CD4-positive, alpha-beta T cell treated with Interferon gamma for 1 hour (primary cell): Measurements from ENCODE around the gene ZDHHC13.

Source experiments
- DNase-seq: peaks from one replicate; pipeline ENCODE4 v3.0.0-alpha.2; 2020

Gene ZDHHC13, protein sequence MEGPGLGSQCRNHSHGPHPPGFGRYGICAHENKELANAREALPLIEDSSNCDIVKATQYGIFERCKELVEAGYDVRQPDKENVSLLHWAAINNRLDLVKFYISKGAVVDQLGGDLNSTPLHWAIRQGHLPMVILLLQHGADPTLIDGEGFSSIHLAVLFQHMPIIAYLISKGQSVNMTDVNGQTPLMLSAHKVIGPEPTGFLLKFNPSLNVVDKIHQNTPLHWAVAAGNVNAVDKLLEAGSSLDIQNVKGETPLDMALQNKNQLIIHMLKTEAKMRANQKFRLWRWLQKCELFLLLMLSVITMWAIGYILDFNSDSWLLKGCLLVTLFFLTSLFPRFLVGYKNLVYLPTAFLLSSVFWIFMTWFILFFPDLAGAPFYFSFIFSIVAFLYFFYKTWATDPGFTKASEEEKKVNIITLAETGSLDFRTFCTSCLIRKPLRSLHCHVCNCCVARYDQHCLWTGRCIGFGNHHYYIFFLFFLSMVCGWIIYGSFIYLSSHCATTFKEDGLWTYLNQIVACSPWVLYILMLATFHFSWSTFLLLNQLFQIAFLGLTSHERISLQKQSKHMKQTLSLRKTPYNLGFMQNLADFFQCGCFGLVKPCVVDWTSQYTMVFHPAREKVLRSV

DNA sequence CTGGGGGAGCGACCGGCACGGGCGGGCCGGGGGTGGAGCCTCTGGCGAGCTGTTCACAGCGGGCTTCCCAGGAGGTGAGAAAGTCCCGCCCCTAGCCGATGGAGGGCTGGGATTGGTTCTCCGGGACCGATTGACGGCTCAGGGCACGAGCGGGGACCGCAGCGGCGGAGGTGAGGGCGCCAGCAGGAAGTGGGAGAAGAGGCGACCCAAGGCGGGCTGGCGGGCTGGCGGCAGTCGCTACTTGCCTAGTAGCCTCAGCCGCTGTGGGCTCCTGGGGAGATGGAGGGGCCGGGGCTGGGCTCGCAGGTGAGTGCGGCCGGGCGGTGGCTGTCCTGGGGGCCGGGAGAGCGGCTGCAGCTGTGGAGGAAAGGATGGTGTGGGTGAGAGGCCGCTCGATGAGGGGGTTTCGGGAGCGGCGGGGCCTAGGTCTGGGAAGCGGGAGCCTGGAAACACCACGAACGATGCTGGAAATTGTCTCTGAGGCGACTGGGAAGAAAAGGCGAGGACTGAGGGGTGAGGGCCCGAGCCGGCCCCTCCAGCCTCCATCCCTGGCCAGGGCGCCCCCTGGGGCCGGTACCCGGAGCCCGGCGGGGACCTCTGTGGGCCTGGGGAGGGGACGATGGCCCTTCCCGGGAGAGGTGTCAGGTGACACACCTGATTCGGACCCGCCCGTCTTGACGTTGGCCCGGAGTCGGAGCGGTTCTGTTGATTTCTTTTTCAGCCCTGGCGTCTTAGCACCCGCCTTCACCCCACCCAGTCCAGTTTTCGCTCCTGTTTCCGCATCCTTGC, at the start of gene ZDHHC13:
Gene ZDHHC13 (plus strand): TSS at position 198 of the 789 bp plus-strand sequence. CDS start 82 bp downstream, at position 280.
- DNase-seq: peak; percentile 92

DNA sequence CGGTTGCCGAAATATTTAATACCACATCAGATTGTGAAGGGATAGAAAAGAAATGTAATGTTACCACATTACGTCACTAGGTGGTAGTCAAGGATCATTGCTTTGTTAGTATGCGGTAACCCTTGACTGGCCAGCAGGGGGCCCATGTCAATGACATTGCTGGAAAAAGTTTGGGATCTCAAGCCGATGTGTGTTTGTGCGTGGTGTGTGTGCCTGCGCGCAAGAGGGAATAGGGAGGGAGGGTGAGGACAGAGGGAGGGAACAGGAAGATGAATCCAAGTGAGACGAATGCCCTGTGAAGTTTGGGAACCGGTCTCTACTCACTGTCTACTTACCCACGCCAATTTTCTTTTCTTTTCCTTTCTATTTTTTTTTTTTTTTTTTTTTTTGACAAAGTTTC, 45.7 kb upstream of the ZDHHC13 start:
- peak; percentile 39 for DNase-seq

DNA sequence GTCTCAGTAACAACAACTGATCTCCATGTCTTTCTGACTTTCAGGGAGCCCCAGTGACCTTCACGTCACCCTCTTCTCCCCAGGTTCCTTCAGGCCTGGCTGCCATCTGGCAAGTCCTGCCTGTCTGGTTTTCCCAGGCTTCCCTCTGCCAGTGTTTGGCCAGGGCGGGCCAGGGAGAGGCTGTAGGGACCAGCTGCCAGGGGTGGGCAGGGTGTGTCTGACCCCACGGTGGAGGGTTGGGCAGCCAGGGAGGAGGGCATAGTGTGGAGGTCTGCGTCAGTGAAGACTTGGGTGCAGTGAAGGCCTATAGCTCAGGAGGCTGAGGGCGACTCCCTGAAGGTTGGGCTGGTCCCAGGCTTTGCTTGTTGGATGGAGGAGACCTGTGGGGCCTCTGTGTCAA, 44.5 kb upstream of the ZDHHC13 start:
- no peak for DNase-seq

DNA sequence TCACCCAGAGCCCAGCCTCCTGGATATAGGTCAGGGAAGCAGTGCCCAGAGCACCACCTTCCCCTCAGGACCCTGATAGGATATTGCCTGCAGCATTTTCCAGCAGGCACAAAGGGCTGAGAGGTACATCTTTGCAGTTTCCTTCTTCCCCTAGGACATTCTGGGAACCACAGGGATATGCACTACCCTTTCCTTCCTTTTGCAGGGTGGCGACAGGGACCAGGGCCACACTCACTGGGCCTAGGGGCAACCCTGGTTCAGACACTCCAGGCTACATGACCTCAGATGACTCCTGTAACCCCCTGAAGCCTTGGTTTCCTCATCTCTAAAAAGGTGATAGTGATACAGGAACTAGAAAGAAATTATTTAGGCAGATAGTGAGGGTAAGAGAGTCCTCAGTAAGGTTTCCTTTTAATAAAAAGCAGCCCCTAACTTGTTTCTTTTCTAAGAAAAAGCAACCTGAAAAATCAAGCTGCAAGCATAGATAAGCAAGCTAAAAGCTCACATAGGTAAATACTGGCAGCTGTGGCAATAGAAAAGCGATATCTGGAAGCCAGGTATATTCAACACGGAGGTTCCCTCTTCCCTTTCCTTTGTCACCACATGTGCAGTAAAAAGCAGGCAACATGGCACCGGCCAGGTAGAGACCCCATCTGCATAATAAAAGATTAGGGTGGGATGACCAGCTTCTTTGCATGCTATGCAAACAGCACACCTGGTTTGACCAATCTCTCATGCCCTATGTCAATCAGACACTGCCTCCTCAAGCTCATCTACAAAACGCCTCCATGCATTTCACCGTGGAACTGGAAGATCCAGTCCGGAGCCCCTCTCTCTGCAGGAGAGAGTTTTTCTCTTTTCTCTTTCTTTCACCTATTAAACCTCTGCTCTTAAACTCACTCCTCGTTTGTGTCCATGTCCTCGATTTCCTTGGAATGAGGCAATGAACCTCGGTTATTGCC, 43.2 kb upstream of the ZDHHC13 start:
- DNase-seq: no peak

DNA sequence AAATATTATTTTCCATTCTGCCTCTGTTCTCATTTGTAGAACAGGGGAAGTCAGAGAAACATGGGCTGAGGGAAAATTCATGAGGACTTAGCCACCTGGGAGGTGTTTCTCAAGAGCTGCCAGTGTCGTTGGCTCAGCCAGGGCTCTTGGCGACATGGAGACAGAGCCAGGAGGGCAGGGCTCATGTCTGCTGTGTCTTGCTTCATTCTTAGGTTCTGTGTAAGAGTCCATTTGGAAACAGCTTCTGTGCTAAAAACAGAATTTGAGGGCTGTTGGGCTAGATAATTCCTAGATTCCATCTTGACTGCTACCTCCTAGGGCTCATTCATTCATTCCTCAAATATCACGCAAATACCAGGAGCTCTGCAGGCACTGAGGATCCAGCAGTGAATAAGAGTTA, 41.3 kb upstream of the ZDHHC13 start:
- no peak for DNase-seq

DNA sequence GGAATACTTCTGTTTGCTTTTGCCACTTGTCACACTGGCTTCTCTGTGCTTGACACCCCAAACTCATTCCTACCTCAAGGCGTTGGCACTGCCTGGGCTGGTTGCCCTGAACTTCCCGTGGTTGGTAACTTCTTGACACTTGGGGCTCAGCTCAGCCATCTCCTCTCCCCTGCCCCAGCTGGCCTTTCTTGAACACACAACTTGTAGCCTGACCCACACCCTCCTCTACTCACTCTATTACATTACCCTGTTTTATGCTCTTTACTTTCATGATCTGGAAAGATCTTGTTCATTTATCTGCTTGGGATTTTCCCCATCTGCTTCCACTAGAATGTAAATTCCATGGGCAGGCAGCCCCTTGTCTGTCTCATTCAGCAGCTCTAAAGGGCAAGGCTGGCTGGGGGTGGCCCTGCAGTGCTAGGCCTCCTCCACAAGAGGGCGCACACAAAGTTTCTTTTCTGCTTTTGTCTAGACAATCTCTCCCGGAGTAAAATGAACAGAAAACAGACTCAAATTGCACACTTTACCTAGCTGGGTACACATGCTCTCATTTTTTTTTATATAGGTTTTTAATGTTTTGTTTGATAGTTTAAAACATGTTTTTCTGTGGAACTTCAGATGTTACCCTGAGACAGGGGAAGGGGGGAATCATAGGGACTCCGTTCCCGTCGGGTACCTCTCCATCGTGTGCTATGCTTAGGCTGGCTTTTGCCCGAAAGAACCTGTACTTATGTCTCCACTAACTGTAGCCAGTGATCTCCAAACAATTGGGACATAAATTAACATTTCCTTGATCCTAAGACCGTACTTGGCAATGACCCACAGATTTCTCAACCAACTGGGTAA, 40.0 kb upstream of the ZDHHC13 start:
- DNase-seq: peak; percentile 27

DNA sequence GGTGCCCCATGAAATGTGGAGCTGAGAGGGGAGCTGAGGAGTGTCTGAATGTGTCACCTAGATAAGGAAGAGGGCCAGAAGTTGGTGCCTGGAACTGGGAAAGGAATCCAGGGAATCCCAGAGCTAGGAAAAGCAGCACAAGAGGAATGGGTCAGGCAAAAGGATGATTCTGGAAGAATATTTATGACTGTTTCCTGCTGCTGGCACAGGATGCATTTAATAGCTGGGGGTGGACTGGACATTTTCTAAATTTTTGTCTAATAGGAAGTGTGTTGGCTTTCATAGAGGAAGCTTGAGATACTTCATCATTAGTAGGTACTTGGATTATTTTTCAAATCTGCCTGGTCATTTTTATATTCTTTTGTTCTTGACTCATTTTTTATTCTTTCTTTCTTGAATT, 39.0 kb upstream of the ZDHHC13 start:
- no peak for DNase-seq

DNA sequence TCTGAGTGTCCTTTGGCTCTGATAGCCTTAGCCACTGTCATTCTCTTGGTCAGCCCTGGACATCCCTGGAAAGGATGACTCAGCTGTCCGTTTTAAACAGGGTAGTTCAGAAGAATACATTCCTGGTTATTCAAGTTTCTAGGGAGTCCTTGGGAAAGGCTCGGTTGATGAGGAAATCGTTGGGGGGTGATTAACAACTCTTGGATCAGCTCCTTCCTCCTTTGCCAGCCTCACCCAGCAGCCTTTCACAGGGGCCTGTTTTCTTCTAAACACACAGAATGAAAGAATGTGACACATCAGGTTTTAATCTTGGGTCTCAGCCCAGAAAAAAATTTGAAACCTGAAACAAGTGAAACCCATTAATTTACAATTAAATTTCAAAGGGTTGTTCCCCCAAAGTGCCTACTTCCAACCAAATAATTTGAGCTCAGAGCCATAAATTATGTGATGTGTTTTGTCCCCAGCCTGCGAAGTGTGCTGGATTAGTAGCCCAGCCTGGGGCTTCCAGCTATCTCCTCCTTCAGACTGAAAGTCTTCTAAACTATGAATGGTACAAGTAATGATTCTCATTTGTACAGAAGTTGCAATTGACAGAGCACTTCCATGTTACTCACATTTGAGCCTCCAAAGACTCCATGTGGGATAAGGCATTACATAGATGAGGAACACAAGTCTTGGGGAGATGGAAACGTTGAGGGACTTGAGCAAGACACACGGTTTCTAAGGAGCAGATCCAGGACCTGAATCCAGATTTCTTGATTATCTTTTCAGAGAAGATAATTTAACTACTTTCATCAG, 37.1 kb upstream of the ZDHHC13 start:
- DNase-seq: no peak

DNA sequence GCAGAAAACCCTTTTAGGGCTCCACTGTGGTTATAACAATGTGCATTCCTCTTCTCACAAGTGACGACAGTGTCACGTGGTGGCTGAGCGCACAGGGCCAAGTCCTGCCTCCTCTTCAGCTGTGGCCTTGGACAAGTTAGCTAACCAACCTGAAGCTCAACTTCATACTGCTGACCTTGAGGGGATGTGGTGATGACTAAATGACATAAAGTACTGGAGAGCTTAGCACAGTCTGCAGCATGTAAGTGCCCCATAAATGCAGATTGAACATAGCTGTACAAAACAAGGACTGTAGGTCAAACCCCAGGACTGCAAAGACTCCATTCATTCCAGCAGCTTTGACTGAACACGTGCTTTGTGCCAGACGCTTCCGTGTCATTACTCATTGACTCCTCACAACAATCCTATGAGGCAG, 36.4 kb upstream of the ZDHHC13 start:
- no peak for DNase-seq

DNA sequence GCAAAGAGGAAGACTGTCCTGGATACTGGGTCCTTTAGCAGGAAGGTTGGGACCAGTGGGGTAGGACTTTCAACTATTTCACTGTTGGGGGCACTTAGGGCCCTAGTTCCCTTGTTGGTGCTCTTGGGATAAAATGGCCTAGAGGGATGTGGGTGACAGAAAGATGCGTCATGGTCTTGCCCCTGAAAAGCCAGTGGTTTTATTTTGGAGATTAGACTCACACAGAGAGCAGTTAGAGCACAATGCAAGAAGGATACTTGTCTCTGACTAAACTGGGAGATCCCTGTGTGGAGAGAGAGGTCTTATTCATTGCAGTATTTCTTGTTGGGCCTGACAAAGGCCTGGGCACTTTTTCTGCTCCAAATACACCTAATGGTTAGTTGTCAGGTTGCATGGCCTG, 33.8 kb upstream of the ZDHHC13 start:
- no peak for DNase-seq

DNA sequence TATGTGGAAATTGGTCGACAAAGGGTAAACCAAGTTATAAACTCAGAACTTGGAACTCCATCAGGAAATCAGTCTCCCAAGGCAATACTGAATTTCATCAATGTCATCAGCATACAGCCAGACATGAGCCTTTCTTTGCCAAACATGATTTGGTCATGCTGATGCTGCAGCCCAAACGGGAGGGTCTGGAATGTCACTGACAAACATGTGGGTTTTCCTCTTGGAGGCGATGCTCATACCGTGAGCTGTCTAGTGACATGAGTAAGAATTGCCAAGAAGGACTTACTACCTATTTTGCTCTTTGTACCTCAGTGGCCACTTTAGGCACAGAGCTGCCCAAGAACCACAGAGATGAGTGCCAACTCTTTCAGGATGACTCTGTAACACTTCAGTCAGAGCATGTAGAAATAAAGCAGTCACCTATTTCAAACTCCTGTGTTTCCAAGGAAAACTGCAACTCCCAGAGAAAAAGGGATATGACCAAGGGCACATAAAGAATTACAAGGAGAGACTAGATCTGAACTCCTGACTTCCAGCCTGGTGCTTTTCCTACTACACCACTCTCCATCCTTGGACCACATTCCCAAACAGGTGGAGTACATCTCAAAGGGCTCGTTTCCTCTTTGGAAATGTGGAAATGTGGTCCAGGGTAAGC, 32.2 kb upstream of the ZDHHC13 start:
- DNase-seq: no peak

DNA sequence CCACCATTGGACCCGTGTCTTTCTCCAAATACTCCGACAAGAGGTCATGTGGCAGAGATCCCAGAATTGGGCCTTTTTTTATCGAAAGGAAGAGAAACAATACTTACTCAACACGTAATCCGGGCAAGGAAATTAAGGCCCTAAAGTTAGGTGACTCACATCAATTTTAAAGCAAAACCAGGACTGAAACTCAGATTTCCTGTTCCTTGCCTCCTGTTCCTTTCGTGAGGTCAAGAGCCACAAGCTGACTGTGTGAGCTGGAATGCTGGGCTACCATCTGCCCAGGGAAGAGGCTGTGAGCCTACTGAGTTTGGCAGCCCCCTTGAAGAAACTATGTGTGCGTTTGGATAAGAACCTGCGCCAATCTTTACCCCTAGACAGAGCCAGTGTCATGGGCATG, 29.3 kb upstream of the ZDHHC13 start:
- no peak for DNase-seq

DNA sequence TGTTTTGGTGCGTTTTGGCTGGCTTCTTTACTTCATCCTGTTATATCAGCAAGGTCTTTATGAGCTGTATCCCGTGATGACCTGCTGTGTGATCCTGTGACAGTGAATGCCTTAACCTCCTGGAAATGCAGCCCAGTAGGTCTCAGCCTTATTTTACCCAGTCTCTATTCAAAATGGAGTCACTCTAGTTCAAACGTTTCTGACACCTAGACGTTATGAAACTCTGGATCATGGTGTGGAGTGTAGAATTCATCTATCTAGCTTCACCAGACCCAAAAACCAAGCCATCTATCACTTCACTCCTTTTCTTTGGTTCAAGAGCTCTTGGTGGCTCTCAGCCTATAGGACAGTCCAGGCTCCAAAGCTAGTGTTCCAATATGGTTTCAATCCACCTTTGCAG, 28.2 kb upstream of the ZDHHC13 start:
- DNase-seq: no peak

DNA sequence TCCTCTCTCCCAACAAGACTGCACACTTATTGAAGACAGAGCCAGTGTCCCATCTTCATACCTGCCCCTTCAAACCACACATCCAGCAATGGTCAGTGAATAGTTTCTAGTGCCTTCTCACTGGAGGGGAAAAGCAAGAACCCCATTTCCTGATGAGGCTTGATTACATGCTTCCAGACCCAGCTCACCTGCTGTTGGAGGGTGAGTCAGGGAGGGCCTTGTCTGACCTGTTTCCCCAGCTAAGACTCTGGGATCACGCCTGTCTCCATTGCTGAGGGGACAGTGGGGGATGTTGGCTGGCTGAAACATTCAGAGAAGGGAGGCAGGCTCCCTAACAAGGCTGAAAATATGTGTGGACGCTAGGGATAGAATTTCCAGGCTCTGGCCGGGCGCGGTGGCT, 27.5 kb upstream of the ZDHHC13 start:
- no peak for DNase-seq

DNA sequence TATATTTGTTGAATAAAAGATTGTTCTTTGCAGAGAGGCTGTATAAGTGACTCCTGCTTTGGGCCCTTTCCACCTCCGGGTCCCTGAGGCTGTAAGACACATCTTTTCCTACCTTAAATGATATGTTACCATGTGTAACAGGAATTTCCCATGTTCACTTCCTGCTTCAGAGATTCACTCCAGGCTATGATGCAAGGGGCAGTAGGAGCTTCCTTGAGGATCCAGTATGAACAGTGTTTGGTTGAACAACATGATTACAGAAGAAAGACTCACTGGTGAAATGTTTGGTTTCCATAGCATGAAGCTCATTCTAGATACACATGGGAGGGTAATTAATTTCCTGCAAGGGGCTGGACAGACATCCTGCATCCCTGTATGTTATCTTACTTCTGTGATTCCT, 25.6 kb upstream of the ZDHHC13 start:
- DNase-seq: no peak

DNA sequence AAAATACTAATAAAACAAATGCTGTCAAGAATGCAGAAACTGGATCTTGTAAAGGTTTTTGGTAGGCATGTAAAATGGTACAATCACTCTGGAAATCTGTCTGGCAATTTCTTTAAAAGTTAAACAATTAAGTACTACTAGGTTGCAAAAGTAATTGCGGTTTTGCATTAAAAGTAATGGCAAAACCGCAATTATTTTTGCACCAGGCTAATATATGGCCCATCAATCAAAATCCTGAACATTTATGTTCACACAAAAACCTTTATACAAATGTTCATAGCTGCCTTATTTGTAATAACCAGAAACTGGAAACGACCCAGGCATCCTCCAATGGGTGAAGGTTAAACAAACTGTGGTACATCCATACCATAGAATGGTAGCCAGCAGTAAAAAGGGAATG, 24.6 kb upstream of the ZDHHC13 start:
- no peak for DNase-seq

DNA sequence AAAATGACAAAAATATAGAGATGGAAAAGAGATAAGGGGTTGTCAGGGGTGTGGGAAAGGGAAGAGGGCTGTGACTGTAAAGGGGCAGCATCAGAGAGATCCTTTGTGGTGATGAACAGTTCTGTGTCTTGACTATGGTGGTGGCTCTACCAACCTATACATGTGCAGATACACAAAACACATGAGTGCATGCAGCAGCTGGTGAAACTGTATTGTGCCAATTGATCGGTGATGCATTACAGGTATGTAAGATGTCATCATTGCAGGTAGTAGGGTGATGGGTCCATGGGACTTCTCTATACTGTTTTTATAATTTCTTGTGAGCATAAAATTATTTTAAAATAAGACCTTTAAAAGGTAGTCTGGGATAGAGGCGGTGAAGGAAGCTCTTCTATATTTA, 24.1 kb upstream of the ZDHHC13 start:
- DNase-seq: no peak

DNA sequence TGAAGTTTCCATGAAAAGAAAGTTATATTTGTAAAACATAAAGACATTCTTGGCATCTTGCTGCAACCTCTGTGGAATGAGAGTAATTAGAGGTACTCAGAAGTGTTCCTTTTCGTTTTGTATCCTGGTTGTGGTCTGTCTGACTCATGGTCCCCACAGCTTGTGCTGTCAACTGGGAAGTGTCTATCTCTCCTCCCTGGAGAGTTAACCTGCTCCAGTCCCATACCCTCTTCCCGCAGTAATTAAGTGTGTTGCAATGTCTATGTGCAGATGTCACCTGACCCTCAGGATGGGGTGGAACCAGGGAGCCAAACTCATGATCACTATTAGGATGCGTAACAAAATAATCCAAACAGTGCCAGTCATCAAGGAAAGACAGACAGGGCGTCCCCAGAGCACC, 23.0 kb upstream of the ZDHHC13 start:
- DNase-seq: no peak

DNA sequence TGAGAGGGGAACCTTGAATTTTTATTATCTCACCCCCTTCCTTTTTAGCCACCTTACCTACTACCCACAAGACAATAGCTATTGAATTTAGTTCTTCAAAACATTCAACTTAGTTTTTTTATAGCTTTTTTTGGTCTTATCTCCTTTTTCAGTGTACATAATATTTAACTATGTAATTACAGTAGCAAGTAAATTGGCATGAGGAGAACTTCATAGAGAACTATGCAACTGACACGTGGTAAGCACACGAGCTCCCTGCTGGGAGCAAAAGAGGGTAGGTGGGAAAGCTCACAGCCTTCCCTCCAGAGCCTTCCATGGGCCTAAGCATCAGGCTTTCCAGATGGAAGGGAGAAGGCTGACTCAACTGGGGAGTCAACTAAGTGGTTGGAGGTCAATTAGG, 22.1 kb upstream of the ZDHHC13 start:
- DNase-seq: no peak

DNA sequence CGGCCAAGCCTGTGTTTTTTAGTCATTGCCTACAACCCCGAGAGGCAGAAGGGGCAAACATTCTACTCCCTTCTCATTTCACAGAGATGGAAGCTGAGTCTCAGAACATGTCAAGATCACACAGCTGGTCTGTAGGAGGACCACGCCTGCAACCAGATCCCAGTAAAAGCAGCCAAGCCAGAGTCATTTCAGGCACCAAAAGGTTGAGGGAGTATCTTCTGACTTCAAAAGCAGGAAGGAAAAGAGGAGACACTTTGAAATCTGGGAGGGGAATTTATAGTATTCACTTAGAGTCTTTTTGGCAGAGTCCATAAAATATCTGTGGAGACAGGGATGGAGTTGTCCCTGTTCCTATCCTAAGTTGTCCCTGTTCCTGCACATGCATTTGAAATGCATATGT, 17.9 kb upstream of the ZDHHC13 start:
- DNase-seq: no peak
